PC-9 (cell line): ENCODE measurements around the gene GALR2. TPM values are rescaled to one million over a fixed set of nuclear protein-coding genes. Genes with fewer than 3 reads are reported as not detected.

Experiments
- BruUV-seq: library from RNA; stranded (reverse); fragments of 400-500 nt; replicated peaks from 2 replicates; lab custom pipeline; 2021; lab: Mats Ljungman, UMichigan
- CTCF ChIA-PET: fragments of 300-600 bp; sonication (Branson Sonifier 250); formaldehyde crosslinking; loops from one replicate; lab custom pipeline; 2022; ENCODE audit warnings: antibody characterized with exemption; lab: Charles Lee
- POLR2A ChIA-PET: fragments of 300-600 bp; sonication (Branson Sonifier 250); formaldehyde crosslinking; loops from one replicate; lab custom pipeline; 2022; ENCODE audit warnings: antibody characterized with exemption; ENCODE audit not compliant: unreplicated experiment; lab: Charles Lee
- DNase-seq, 2 experiments: peaks; one replicate each; pipeline versions ENCODE4 v3.0.0 to v3.0.0-alpha.2; 2015 to 2022; ENCODE audit warnings: mixed read lengths in 1 of 2
- H2AFZ ChIP-seq: fragments of 200-600 bp; sonication (generic); 2 replicates; pipeline ENCODE4 v1.8.1; 2017; ENCODE audit warnings: antibody characterized with exemption
- H3F3A ChIP-seq: fragments of 200-600 bp; sonication (generic); 2 replicates; pipeline ENCODE4 v1.8.1; 2017; ENCODE audit warnings: antibody characterized with exemption, mild to moderate bottlenecking, low read depth; ENCODE audit not compliant: insufficient read depth
- H3K27ac ChIP-seq: fragments of 200-600 bp; sonication (generic); 2 replicates; pipeline ENCODE4 v1.6.1; 2016; ENCODE audit warnings: mixed run types
- H3K27me3 ChIP-seq: fragments of 200-600 bp; sonication (generic); 2 replicates; pipeline ENCODE4 v1.6.1; 2016; ENCODE audit warnings: low read depth, mixed run types; ENCODE audit not compliant: insufficient read depth
- H3K36me3 ChIP-seq: fragments of 200-600 bp; sonication (generic); 2 replicates; pipeline ENCODE4 v1.6.1; 2016; ENCODE audit warnings: low read depth, mixed run types
- H3K4me1 ChIP-seq: fragments of 200-600 bp; sonication (generic); replicated peaks from 2 replicates; pipeline ENCODE4 v1.6.1; 2016; ENCODE audit warnings: mixed run types; ENCODE audit not compliant: insufficient read depth
- H3K4me2 ChIP-seq: fragments of 200-600 bp; sonication (generic); 2 replicates; pipeline ENCODE4 v1.6.1; 2017; ENCODE audit warnings: mixed run types
- H3K4me3 ChIP-seq: fragments of 200-600 bp; sonication (generic); 2 replicates; pipeline ENCODE4 v1.6.1; 2016; ENCODE audit warnings: mixed run types
- H3K79me2 ChIP-seq: fragments of 200-600 bp; sonication (generic); 2 replicates; pipeline ENCODE4 v1.6.1; 2017; ENCODE audit warnings: low read depth, mixed run types
- H3K9me2 ChIP-seq: fragments of 200-600 bp; sonication (generic); 2 replicates; pipeline ENCODE4 v1.8.1; 2017; ENCODE audit warnings: mild to moderate bottlenecking; ENCODE audit not compliant: insufficient read depth
- H3K9me3 ChIP-seq: fragments of 200-600 bp; sonication (generic); 2 replicates; pipeline ENCODE4 v1.8.1; 2016; ENCODE audit warnings: low read depth; ENCODE audit not compliant: insufficient read depth
- H4K20me1 ChIP-seq: fragments of 200-600 bp; sonication (generic); 2 replicates; pipeline ENCODE4 v1.8.1; 2017; ENCODE audit not compliant: insufficient read depth
- EZH2 ChIP-seq: fragments of 200-600 bp; sonication (generic); IDR thresholded peaks from 2 replicates; pipeline ENCODE4 v1.8.0; 2017; ENCODE audit warnings: antibody characterized with exemption, low read depth
- intact Hi-C: fragments of 100-400 bp; cut with micrococcal nuclease; formaldehyde crosslinking; loops from one replicate; pipeline ENCODE4 v1.10.0; 2022; ENCODE audit not compliant: unreplicated experiment
- total RNA-seq: library from RNA; stranded (reverse); gene quantifications from 2 replicates; pipeline ENCODE4 v1.2.3, GENCODE V29; 2021
- TF ChIP-seq, protein P1 (sequence below): fragments of 200-600 bp; sonication (generic); conservative IDR thresholded peaks from 2 replicates; pipeline ENCODE4 v1.6.1; 2017; ENCODE audit warnings: mixed run types, antibody characterized with exemption, mild to moderate bottlenecking, moderate library complexity

GALR2 gene
- total RNA-seq, 1 experiment from 2014 or later, result 3.0 TPM

DNA sequence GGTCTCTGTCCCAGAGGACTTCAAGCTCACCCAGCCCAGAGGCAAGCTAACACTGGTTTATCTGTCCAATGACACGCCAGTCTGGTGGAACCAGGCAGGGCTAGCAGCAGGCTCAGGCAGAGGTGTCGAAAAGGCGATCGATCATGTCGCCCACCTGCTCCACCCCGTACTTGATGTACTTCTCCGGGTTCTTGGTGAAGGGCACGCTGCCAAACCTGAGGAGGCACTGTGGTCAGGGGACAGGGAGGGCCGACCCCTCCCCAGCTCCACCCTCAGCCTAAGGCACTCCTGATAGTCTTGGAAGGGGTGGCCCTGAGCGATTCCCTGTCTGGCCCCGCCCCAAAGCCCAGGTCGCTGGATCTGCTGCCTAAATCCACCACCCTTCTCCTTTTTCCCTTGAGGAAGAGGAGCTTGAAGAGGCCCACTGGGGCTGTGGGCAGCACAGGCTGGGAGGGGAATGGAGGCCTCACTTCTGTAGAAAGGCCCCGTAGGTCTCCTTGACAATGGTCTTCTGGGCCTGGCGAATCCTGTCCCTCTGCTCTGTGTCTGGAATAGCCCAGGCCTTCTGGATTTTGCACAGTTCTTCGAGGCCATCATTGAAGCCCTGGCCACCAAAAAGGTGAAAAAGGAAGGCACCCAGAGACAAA, 9.1 kb downstream of the GALR2 start:
- intact Hi-C loops, result no loop called here

DNA sequence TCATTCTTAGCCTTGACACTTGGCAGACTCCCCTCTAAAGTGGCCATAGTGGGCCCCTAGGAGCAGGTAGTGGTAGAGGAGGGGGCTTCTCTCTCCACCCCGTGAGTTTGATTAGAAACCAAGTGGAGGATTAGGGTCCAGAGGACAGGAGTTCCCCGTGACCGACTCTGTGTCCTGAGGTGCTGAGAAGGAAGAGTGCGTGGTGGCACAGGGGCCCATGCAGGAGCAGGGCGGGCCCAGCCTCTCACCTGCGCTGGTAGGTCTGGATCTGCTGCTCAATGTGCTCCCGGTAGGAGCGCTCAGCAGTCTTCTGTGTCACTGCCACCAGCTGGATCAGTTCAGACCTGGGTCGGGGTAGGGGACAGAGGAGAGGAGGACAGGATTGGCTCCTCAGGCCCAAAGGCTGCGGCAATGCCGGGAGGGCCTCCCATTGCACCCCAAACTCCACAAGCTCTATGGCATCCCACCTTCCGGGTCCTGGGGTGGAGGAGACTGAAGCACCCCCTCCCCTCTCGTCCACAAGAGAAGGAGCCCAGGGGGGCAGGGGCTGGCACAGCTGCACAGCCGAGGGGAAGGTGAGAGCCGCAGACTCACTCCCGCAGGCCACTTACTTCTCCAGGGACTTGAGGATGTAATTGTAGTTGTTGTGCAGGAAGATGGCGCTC, 10.6 kb downstream of the GALR2 start:
- intact Hi-C loops, result no loop called here
- no TSS peak for BruUV-seq
- H3K36me3 ChIP-seq, result no peaks in the 10 kb centered on the region
- H3K9me3 ChIP-seq, result no peaks in the 10 kb centered on the region
- H3K27me3 ChIP-seq, result no peaks in the 10 kb centered on the region
- TF ChIP-seq, protein P1, sequence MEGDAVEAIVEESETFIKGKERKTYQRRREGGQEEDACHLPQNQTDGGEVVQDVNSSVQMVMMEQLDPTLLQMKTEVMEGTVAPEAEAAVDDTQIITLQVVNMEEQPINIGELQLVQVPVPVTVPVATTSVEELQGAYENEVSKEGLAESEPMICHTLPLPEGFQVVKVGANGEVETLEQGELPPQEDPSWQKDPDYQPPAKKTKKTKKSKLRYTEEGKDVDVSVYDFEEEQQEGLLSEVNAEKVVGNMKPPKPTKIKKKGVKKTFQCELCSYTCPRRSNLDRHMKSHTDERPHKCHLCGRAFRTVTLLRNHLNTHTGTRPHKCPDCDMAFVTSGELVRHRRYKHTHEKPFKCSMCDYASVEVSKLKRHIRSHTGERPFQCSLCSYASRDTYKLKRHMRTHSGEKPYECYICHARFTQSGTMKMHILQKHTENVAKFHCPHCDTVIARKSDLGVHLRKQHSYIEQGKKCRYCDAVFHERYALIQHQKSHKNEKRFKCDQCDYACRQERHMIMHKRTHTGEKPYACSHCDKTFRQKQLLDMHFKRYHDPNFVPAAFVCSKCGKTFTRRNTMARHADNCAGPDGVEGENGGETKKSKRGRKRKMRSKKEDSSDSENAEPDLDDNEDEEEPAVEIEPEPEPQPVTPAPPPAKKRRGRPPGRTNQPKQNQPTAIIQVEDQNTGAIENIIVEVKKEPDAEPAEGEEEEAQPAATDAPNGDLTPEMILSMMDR, result no peak
- TF ChIP-seq EZH2, result no peak
- DNase-seq, result no peak
- CTCF ChIA-PET, result no interaction called here
- H3K4me3 ChIP-seq, result no peak overlapping the region
- no peaks in the 10 kb centered on the region for H3K4me1 ChIP-seq
- no peaks in the 10 kb centered on the region for H3F3A ChIP-seq
- no peak overlapping the region for H3K27ac ChIP-seq
- H3K79me2 ChIP-seq, result no peaks in the 10 kb centered on the region
- no peak overlapping the region for H2AFZ ChIP-seq
- H3K4me2 ChIP-seq, result no peak overlapping the region
- no peaks in the 10 kb centered on the region for H3K9me2 ChIP-seq
- POLR2A ChIA-PET, result no interaction called here
- no peaks in the 10 kb centered on the region for H4K20me1 ChIP-seq

More for the DNA sequence above, 9.1 kb downstream of the GALR2 start:
- no peak for TF ChIP-seq EZH2
- TF ChIP-seq, protein P1, result no peak
- H3K9me2 ChIP-seq, result no peaks in the 10 kb centered on the region
- no peaks in the 10 kb centered on the region for H3K4me1 ChIP-seq
- H3K9me3 ChIP-seq, result no peaks in the 10 kb centered on the region
- H3K4me3 ChIP-seq, result no peak overlapping the region
- no TSS peak for BruUV-seq
- H3K27me3 ChIP-seq, result no peaks in the 10 kb centered on the region
- no peaks in the 10 kb centered on the region for H3K36me3 ChIP-seq
- no peaks in the 10 kb centered on the region for H3F3A ChIP-seq
- ChIA-PET POLR2A (no interaction called here), CTCF (no interaction called here)
- H4K20me1 ChIP-seq, result no peaks in the 10 kb centered on the region
- no peaks in the 10 kb centered on the region for H3K79me2 ChIP-seq
- no peak overlapping the region for H3K4me2 ChIP-seq
- H2AFZ ChIP-seq, result no peak overlapping the region
- H3K27ac ChIP-seq, result no peak overlapping the region
- DNase-seq, result no peak

DNA sequence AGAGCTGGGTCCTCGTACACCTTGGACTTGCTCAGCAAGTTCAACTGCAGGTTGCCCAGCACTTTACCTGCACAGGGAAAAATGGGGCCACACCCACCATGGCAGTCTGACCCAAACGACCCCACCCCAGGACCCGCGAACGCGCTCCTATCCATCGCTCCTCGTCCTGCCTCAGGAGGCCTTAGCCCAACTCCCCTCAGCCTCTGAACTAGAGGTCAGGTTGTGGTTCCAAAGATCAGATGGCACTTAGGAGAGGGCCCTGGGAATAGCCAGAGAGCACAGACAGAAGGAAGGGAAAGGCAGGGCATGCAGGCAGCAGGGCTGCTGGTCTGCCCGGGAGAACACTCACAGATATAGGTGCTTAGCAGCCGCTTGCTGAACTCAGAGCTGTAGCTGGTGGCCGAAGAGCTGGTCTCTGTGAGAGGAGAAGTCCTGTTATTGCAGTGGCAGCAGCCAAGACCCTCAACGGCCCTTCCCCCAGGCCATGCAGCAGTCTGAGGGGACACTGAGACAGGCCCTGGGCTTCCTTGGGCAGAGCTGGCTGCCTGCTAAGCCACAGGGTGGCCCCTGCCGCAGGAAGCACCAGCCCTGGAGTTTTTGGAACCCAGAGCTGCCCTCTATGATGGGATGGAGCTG, 11.3 kb downstream of the GALR2 start:
- Histone ChIP-seq H3K4me2 (no peak overlapping the region), H3K79me2 (no peaks in the 10 kb centered on the region), H3K27me3 (no peaks in the 10 kb centered on the region), H4K20me1 (no peaks in the 10 kb centered on the region), H3K27ac (no peak overlapping the region), H3K4me3 (no peak overlapping the region), H3K36me3 (no peaks in the 10 kb centered on the region), H3K9me2 (no peaks in the 10 kb centered on the region), H3K4me1 (no peaks in the 10 kb centered on the region), H2AFZ (no peak overlapping the region), H3F3A (no peaks in the 10 kb centered on the region), H3K9me3 (no peaks in the 10 kb centered on the region)
- DNase-seq, result no peak
- no TSS peak for BruUV-seq
- TF ChIP-seq, protein P1, result no peak
- no peak for TF ChIP-seq EZH2
- ChIA-PET POLR2A (no interaction called here), CTCF (no interaction called here)
- intact Hi-C loops, result no loop called here
